ENCODE data around the gene U2AF2.
"Not testable (repeated sequence)": the region's sequence is repeated elsewhere in the genome, so short reads cannot be mapped to it uniquely, and the experiment has no call there.

The U2AF2 gene

GRCh38 chr19:55712804-55713631 is 58.2 kb downstream of the U2AF2 start:
- peak; percentile 13 for DNase-seq (ENCODE audit: low spot score)

DNA sequence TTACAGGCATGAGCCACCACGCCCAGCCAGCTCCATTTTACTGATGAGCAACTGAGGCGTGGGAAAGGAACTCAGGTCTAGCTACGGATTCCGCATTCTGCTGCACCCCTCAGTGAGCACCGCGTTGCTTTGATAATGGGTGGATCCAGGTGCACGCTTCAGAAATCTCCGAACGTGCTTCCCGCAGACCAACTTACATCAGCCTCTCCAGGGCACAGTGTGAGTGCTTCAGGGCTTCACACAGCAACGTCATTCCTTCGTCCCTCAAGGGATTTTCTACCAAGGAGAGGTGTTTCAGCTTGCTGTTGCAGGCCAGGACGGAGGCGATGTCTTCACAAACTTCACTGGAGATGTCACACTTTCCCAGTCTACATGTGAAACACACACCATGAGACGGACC is 61.7 kb downstream of the U2AF2 start:
- DNase-seq (ENCODE audit: low spot score), result no peak

- DNase-seq (ENCODE audit: low spot score), result no peak
Measured at GRCh38 chr19:55717251-55717650, 62.4 kb downstream of the U2AF2 start.

GRCh38 chr19:55717879-55718711 is 63.3 kb downstream of the U2AF2 start:
- not testable (repeated sequence) for DNase-seq (ENCODE audit: low spot score)

- DNase-seq (ENCODE audit: low spot score), result no peak
Measured at GRCh38 chr19:55720214-55720746, 65.4 kb downstream of the U2AF2 start.

- DNase-seq (ENCODE audit: low spot score), result no peak
Measured at GRCh38 chr19:55720801-55721200, 66.0 kb downstream of the U2AF2 start.

- no peak for DNase-seq (ENCODE audit: low spot score)
Measured at GRCh38 chr19:55723491-55723890, 68.7 kb downstream of the U2AF2 start.

Measured in HuH-7.5 (cell line).